Left ventricle myocardium superior (tissue), 1 donor: ENCODE measurements around the gene ARHGEF1. TPM values are rescaled to one million over a fixed set of nuclear protein-coding genes. Genes with fewer than 3 reads are reported as not detected.

Source experiments
- ATAC-seq: fragments of 200-7000 bp; cut with Tn5 transposase; one replicate; pipeline ENCODE4 v1.9.1; 2020; ENCODE audit warnings: mild to moderate bottlenecking, moderate library complexity
- DNase-seq: peaks from one replicate; pipeline ENCODE4 v3.0.0-alpha.2; 2020
- intact Hi-C: fragments of 100-400 bp; cut with micrococcal nuclease; formaldehyde crosslinking; loops from one replicate; pipeline ENCODE4 v1.11.0; 2022
- long read RNA-seq: library from polyadenylated mRNA; unstranded; transcript quantifications from one replicate; pipeline ENCODE4 v2.0.0, GENCODE V29; 2021
- total RNA-seq: library from RNA; stranded (reverse); fragmentation: NEBNext Ultra II Directional; extraction: Animal tissue kit (Norgen Biotek cat#: 25700); gene quantifications from one replicate; pipeline ENCODE4 v1.2.1, GENCODE V29; 2021
- donor health status: DM: no; HTN: yes; CAD: no; lungs with severe emphysema.

ARHGEF1 gene, protein sequence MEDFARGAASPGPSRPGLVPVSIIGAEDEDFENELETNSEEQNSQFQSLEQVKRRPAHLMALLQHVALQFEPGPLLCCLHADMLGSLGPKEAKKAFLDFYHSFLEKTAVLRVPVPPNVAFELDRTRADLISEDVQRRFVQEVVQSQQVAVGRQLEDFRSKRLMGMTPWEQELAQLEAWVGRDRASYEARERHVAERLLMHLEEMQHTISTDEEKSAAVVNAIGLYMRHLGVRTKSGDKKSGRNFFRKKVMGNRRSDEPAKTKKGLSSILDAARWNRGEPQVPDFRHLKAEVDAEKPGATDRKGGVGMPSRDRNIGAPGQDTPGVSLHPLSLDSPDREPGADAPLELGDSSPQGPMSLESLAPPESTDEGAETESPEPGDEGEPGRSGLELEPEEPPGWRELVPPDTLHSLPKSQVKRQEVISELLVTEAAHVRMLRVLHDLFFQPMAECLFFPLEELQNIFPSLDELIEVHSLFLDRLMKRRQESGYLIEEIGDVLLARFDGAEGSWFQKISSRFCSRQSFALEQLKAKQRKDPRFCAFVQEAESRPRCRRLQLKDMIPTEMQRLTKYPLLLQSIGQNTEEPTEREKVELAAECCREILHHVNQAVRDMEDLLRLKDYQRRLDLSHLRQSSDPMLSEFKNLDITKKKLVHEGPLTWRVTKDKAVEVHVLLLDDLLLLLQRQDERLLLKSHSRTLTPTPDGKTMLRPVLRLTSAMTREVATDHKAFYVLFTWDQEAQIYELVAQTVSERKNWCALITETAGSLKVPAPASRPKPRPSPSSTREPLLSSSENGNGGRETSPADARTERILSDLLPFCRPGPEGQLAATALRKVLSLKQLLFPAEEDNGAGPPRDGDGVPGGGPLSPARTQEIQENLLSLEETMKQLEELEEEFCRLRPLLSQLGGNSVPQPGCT
- 26.9 TPM for total RNA-seq
- long read RNA-seq, transcript ARHGEF1-203 (29 exons, 3,243 nt): major isoform, 8 of 34 reads
- long read RNA-seq, partial matches to known transcripts: 16 of 34 reads
- long read RNA-seq, other reads (novel, unspliced or antisense): 5 of 34 reads

DNA sequence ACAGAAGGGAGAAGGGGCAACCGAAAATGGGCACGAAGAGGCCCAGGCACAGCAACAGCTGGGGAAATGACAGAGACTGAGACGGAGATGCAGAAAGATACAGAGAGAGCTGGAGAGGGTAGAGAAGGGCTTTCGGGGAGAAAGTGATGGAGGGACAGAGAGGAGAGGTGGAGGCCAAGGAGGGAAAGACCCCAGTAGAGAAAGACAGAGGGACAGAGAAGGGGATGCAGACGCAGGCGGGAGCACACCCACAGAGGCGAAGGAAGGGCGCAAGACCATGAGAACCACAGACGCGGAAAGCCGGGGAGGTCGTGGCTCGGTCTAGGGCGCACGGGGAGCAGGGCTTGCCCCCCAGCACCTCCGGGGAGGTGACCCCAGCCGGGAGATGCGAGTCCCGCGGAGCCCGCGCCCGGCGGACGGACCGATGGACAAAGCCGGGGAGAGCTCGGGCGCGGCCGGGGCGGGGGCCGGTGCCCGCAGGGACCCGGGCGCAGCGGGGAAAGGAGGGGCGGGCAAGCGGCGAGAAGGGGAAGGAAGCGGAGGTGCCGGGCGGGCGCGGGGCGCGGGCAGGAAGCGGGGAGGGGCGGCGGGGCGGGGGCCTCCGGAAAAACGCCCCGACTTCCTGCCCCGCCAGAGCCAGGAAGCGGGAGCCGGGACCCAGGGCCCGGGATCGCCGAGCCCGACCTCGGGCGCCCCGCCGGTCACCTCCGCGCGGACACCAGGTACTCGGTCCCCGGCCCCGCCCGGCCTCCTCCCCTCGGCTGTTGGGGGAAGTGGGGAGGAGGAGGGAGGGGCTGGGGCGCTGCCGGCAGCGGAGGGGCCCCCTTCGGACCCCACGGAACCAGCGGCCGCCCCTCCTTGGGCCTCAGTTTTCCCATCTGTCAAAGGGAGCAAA, at the start of gene ARHGEF1:
TSS of gene ARHGEF1 (plus strand) at position 617 of the 895 bp plus-strand sequence. CDS start 4,899 bp downstream, outside the sequence.
- intact Hi-C loops: no loop called here
- DNase-seq: peak; percentile 83
- ATAC-seq: peak; percentile 60

DNA sequence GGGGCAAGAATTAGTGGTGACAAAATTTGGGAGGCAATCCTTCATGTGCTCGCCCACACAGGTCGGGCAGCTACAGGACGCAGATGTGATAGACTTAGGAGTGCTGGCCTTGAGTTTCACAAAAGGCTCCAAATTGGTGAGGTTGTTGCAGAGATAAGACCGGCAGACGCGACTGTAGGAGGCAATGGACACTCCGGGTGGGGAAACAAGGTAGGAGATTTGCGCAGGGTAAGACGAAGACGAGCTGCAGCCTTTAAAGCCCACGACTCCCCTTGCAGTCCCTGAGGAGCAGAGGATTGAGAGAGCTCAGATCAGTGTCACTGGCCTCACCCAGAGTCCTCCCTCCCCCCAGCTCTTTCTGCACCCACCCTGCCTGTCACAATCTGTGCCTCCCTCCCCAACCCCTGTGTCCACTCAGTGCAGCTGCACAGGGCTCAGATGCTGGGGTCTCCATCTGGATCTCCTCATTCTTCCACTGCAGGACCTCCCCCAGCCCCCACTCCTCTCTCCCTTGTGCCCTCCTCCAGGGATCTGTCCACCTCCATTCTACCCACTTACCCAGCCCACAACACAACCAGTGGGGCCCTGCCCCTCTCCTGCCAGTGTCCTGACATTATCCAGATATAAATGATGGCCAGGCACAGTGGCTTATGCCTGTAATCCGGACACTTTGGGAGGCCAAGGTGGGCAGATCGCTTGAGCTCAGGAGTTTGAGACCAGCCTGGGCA, 44.8 kb upstream of the ARHGEF1 start:
- DNase-seq (no peak), ATAC-seq (no peak)
- intact Hi-C loops: no loop called here

DNA sequence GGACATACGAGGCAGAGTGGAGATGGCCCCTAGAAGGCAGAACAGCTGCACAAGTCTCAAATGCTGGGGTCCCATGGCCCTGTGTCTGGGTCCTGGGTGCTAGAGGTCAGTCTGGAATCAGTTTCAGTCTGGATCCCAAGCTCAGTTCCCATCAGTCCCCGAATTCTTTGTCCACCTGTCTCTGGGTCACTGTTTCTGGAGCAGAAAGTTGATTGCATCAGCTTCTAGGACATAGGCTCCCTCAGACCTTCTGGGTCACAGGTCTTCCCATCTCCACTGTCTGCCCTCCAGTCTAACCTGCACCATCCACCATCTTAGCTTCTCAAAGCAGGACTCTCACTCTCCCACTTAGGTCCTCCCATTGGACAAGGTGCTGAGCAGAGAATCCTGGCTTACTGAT, 43.8 kb upstream of the ARHGEF1 start:
- ATAC-seq: no peak
- DNase-seq: no peak
- intact Hi-C loops: no loop called here

DNA sequence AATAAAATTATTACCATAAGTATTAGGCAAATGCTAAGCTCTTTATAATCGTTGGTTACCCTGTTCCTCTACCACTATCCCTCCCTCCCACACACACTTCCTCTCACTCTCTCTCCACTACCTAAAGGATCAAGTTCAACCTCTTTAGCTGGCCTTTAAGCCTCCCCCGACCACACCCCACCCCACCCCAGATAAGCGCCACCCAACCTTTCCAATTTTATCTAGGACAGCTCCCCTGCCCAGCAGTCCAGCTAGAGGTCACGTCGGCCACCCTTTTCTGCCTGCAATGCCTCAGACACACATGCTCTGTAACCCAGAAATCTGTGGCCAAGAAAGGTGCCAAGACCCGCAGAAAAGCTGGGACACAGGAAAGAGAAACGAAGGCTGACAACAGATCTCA, 39.6 kb upstream of the ARHGEF1 start:
- intact Hi-C loops: no loop called here
- ATAC-seq (no peak), DNase-seq (no peak)

DNA sequence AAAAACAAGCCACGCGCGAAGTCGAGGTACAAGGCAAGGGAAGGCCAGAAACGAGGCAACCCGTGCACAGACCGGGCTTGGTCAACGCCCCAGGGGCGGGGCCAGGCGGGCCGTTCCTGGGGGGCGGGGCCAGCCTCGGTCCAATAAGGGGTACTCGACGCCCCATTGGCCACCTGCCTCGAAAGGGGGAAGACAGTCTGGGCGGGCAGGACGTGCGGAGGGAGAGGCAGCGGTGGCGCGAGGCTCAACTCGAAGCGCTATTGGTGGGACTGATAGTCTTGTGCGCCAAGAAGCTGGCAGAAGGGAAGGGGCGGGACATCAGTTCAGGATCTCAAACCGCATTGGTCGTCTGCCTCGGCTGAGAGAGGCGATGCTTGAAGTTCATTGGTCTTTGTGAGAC, 38.4 kb upstream of the ARHGEF1 start, which contains the start of gene LYPD4:
TSS of gene LYPD4 (minus strand) at position 83 of the 400 bp plus-strand sequence. CDS start 5,398 bp downstream, outside the sequence.
- no peak for ATAC-seq
- no peak for DNase-seq
- intact Hi-C loops: no loop called here

DNA sequence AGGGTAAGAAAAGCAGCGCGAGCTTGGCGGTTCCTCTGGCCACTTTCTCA, 38.2 kb upstream of the ARHGEF1 start, which contains the start of gene DMRTC2:
TSS of gene DMRTC2 (plus strand) at position 42 of the 50 bp plus-strand sequence. CDS start 2,387 bp downstream, outside the sequence.
- DNase-seq: no peak
- intact Hi-C loops: no loop called here
- no peak for ATAC-seq

DNA sequence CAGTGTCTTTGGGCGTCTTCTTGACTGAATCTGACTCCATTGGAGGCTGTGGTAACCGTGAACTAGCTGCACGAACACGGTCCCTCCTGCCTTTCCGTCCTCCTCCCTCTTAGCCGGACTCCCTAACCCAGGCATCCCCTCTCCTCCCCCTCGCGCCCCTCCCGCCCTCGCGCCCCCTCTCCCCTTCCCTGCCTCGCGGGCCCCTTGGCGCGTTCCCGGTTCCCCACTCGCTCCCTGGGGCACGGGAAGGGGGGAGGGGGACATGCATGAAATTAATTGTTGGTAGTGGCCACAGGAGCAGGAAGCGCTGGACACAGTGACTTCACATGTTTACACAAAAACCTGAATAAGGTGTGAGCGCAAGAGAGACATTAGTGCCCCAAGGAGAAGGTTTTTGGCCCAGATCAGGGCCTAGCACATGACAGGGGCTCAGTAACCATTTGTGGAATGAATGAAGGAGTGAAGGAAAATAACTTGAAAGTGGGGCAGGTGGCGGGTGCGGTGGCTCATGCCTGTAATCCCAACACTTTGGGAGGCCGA, 37.9 kb upstream of the ARHGEF1 start:
- intact Hi-C loops: no loop called here
- ATAC-seq: no peak

DNA sequence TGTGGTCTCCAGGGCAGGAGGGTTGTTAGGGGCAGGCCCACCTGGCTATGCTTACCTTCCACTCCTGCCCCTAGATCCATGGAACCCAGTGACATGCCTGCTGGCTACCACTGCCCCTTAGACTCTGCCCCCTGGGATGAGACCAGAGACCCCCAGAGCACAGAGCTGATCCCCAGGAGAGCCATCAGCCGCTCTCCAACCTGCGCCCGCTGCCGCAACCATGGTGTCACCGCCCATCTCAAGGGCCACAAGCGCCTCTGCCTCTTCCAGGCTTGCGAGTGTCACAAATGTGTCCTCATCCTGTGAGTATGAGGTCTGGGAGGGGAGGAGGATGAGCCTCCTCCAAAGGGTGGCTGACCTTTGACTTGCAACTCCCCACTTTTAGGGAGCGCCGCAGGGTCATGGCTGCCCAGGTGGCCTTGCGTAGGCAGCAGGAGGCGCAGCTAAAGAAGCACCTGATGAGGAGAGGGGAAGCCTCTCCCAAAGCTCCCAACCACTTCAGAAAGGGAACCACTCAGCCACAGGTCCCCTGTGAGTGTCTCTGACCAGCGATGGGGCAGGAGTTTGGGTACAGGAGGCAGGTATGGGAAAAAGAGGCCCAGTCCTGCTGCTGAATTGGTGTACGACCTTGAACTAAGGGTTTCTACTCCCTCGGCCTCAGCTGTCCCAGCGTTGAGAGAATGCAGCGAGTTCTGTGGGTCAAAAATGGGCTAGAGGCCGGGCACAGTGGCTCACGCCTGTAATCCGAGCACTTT, 35.5 kb upstream of the ARHGEF1 start:
- intact Hi-C loops: no loop called here
- ATAC-seq (no peak), DNase-seq (no peak)

More for the DNA sequence above, 37.9 kb upstream of the ARHGEF1 start:
- DNase-seq: no peak

DNA sequence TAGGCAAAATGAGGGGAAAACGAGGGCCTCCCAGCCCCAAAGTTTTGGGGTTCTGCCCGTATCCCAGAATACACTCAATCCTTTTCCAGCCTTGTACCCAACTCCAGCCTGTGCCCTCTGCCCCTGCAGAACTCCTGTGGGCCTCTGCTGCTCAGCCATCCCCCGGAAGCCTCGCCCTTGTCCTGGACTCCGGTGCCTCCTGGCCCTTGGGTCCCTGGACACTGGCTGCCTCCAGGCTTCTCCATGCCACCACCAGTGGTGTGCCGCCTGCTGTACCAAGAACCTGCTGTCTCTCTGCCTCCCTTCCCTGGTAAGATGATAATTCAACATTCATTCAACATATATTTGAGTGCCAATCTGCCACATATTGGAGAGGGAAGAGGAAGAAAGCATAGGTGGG, 34.3 kb upstream of the ARHGEF1 start:
- intact Hi-C loops: no loop called here
- DNase-seq (no peak), ATAC-seq (no peak)

DNA sequence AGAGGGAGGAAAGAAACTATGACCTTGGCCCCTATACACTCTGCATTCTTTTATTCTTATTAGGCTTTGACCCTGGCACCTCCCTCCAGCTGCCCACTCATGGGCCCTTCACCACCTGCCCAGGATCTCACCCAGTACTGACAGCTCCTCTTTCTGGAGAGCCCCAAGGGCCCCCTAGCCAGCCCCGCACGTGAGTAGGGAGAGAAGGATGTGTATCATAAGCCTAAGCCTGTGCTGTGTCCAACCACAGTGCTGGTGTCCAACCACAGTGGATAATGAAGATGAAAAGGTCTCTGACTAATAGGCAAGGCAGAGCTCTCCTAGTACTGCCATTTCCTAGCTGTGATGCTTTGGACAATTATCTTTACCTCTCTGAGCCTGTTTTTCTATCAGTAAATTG, 33.9 kb upstream of the ARHGEF1 start:
- intact Hi-C loops: no loop called here
- DNase-seq (no peak), ATAC-seq (no peak)

DNA sequence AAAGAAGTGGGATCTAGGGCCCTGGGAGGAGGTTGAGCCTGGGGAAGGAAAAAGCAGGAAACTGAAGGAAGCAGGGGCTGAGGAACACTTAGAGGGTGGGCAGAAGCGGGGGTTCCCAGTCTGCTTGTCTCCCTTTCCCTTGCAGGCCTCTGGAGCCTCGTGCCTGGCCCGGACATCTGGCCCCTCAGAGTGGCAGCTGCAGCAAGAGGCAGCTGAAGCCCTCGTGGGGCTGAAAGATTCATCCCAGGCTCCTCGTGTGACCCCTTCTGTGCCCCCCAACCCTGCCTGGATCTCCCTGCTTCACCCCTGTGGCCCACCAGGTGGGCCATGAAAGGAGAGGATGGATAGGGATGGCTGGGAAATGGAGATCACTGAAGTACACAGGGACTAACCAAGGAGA, 32.6 kb upstream of the ARHGEF1 start:
- ATAC-seq (no peak), DNase-seq (no peak)
- intact Hi-C loops: no loop called here

DNA sequence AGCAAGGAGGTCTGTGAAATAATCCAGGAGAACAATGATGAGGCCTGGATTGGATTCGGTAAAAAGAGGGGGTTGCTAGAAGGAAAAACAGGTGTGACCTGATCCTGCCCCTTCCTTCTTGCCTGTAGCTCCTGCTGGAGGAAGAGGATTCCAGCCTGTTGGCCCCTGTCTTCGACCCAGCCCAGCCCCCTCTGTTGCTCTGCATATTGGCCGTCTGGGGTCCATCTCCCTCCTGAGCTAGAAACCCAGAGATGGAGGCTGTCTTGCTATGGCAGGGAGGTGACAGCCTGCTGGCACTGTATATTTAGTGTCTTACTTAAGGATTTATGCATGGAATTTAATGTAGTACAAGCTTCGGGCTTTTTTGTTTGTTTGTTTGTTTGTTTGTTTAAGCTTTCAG, 31.5 kb upstream of the ARHGEF1 start:
- intact Hi-C loops: no loop called here
- no peak for DNase-seq
- ATAC-seq: no peak

DNA sequence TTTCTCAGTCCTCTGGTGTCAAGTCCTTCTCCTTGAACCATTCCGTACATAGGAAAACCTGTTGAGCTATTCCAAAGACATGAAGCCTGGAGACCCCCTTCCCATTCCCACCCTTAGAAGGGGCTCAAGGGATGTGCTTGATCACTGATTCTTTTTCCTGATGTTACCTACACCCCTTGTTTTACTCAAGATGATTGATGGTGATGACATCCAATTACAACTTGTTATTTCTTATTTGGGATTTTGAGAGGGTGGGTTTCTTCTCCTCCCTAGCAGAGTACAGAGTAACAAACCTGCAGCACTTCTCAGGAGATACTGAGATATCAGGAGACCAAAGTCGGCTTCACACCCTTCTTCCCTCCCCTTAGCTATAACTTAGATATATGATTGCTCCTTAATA, 29.6 kb upstream of the ARHGEF1 start:
- DNase-seq (no peak), ATAC-seq (no peak)
- intact Hi-C loops: no loop called here

DNA sequence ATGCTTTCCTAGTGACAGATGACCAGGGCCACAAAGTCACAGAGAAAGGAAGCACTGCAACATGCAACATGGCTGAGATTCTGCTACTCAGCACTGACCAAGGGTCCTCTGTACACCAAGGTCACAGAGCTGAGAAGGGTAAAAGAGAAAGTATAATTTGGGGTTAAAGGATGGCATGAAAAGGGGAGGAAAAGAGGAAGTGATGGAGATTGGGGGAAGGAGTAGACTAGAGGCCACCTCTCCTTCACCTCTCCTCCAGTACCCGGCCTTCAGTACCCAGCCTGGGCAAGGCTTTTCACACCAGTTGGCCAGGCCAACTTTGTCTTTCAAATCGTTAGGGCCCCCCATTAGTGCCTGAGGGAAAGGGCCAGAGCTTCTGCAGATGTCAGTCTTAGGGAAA, 29.2 kb upstream of the ARHGEF1 start:
- intact Hi-C loops: no loop called here
- ATAC-seq: no peak

DNA sequence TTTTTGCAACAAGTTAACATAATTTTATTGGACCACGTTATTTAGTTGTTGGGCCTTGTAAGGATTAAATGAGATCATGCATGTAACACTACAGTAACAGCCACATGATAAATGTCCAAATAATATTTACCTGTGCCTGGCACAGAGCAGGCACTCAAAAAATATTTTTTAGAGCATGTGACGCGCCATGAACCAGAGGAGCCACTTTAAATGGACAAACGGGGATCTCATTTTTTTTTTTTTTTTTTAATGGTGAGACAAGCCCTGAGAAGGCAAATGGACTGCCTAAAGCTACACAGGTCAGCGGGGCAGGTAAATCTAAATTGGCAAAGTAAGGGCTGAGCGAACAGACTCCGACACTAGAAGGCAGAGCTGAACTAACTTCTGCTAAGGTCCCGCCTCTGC, 23.8 kb upstream of the ARHGEF1 start:
- DNase-seq (no peak), ATAC-seq (no peak)
- intact Hi-C loops: no loop called here

More for the DNA sequence above, 29.2 kb upstream of the ARHGEF1 start:
- no peak for DNase-seq

DNA sequence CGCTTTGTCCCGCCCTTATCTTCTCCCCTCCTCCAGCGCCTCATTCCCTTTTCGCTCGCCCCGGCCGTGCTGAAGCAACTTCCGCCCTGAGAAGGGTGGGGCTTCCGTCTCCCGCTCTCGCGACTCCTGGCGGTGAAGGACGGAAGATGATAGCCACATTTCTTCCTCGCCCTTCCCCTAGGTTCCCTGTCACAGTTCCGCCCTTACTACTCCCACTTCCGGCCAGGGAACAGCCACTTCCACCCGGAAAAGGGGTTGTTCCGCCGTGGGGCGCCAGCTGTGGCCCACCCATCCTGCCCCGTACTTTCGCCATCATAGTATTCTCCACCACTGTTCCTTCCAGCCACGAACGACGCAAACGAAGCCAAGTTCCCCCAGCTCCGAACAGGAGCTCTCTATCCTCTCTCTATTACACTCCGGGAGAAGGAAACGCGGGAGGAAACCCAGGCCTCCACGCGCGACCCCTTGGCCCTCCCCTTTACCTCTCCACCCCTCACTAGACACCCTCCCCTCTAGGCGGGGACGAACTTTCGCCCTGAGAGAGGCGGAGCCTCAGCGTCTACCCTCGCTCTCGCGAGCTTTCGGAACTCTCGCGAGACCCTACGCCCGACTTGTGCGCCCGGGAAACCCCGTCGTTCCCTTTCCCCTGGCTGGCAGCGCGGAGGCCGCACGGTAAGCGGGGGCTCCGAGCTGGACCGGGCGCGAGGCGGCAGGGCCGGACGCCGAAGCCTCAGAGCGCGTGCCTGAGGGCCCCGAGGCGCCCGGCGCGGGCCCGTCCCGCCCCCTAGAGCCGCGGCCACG, 23.2 kb upstream of the ARHGEF1 start, which contains the start of gene RPS19:
TSS of gene RPS19 (plus strand) at position 638 of the 801 bp plus-strand sequence. CDS start 520 bp downstream, outside the sequence.
- intact Hi-C loops: no loop called here
- ATAC-seq (peak; percentile 95), DNase-seq (peak; percentile 99)
